ENCODE results near the gene EXOC3L1. TPM values are rescaled to one million over a fixed set of nuclear protein-coding genes. Genes with fewer than 3 reads are reported as not detected.
A peak's percentile ranks its signal among the peaks of the same experiment; 100 is the strongest.

Gene EXOC3L1
- total RNA-seq, 1 experiment from 2014 or later, result not detected

DNA sequence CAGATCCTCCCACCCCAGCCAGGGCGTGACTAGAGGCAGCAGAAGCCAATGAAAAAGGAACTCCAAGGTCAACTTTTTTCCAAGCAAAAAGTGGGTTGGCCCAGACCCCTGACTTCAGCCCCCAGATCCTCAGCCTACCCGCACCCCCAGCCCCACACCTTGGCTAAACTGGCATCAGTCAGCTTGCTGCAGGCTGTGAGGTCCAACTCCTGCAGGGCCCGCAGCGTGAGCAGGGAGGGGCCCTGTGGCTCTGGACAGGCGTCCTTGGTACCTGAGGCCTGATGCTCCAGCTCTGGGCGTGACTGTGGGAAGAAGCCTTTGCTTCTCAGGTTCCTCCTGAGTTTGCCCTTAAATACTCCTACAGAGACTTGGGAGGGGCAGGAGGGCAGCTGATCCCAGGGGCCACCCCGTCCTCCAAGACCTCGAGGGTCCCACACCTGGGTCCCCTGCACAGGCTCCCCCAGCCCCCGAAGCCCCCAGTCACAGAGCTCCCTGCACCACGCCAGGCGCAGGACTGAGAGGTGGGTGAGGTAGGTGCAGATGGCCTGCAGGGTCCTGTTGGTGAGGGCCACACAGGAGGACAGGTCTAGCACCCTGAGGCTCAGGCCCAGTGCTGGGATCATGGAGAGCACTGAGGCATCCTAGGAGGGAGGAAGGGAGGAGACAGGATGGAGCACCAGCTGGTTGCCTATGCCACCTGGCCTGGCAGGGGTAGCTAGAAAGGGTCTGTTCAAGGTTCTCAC, 18.4 kb upstream of the EXOC3L1 start:
- no TSS peak for BruUV-seq (replicated peaks)
- Histone ChIP-seq H3K79me2 (ENCODE audit: low read depth) (no peaks in the 10 kb centered on the region), H3K4me3 (no peak overlapping the region), H4K20me1 (ENCODE audit: insufficient read depth) (no peaks in the 10 kb centered on the region), H3K36me3 (ENCODE audit: low read depth) (0 out of 2 replicates have a peak, but pooled peaks cover 3% of the 10 kb centered on the region), H3K9me3 (ENCODE audit: insufficient read depth, low read depth) (no peaks in the 10 kb centered on the region), H3K4me2 (peak overlapping the region; percentile 65), H3F3A (ENCODE audit: insufficient read depth, low read depth) (peaks cover 66% of the 10 kb centered on the region), H3K27ac (peak overlapping the region; percentile 64), H3K9me2 (ENCODE audit: insufficient read depth) (no peaks in the 10 kb centered on the region), H3K27me3 (ENCODE audit: insufficient read depth, low read depth) (no peaks in the 10 kb centered on the region), H2AFZ (no peak overlapping the region), H3K4me1 (replicated peaks; ENCODE audit: insufficient read depth) (peaks cover 54% of the 10 kb centered on the region)
- no peak for DNase-seq
- no peak for TF ChIP-seq EZH2 (IDR thresholded peaks at IDR 0.05; ENCODE audit: low read depth)
- no peak for TF ChIP-seq CTCF (conservative IDR thresholded peaks at IDR 0.05)
- intact Hi-C loops (cut with micrococcal nuclease; ENCODE audit: unreplicated experiment), result no loop called here
- ChIA-PET CTCF (interaction anchor here (0.7 kb wide), 1 partner anchor 219 kb away, joined by 6 read pairs; no protein-coding TSS in a partner anchor), POLR2A (ENCODE audit: unreplicated experiment) (interaction anchor here (0.6 to 1.5 kb wide), 10 partner anchors 16 to 247 kb away, joined by 3 to 24 read pairs (median 4); partner anchors contain the start of genes CES3, EXOC3L1, FHOD1 and TMEM208)

DNA sequence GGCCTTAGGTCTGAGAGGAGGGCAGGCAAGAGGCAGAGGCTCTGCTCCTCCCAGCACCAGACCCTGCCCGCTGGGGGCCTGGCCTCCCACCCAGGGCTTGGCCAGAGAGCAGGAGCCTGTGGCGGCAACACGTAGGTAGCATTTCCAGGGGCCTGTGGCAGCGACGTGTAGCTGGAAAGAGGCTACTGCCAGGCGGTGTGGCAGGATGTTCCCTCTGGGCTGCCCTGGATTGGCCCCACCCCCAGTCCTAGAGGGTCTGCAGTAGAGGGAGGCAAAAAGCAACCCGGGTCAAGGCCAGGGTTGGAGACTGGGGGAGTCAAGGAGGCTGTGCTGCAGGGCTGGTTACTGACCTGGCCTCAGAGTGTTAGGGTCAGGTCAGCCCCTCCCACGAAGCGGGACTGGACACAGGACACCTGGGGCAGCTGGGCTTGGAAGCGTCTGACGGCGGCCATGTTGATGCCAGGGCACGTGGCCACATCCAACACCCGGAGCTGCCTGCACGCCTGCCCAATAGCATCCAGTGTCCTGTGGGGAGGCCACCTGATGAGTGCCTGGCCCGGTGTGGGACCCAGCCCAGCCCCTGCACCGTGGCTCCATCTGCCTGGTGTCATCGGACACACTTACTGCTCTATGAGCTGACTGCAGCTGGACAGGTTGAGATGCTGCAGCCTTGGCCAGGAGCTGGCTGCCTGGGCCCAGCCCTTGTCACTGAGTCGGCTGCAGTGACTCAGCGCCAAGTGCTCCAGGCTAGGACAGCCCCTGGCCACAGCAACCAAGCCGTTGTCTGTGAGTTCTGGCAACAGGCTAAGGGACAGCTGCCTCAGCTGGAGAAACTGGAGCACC, 17.5 kb upstream of the EXOC3L1 start:
- H3K4me1 ChIP-seq (replicated peaks; ENCODE audit: insufficient read depth), result peaks cover 47% of the 10 kb centered on the region
- H2AFZ ChIP-seq, result no peak overlapping the region
- no peak overlapping the region; the same call in 1 of the 2 replicates for H3K4me3 ChIP-seq
- H3K9me3 ChIP-seq (ENCODE audit: insufficient read depth, low read depth), result no peaks in the 10 kb centered on the region
- peak overlapping the region; percentile 65 for H3K4me2 ChIP-seq
- peak; percentile 77 to 86 for DNase-seq
- ChIA-PET POLR2A (ENCODE audit: unreplicated experiment) (interaction anchor here (0.5 to 1.5 kb wide), 8 partner anchors 19 to 691 kb away, joined by 3 to 24 read pairs (median 5); partner anchors contain the start of genes CES3, FHOD1 and TMEM208), CTCF (interaction anchor here (0.6 to 0.7 kb wide), 3 partner anchors 220 to 499 kb away, joined by 6 to 10 read pairs (median 9); partner anchors contain the start of gene HSD11B2)
- H3K27ac ChIP-seq, result peak overlapping the region; percentile 64
- H3K79me2 ChIP-seq (ENCODE audit: low read depth), result no peaks in the 10 kb centered on the region
- no peak for TF ChIP-seq CTCF (conservative IDR thresholded peaks at IDR 0.05)
- no peak for TF ChIP-seq EZH2 (IDR thresholded peaks at IDR 0.05; ENCODE audit: low read depth)
- H3F3A ChIP-seq (ENCODE audit: insufficient read depth, low read depth), result peaks cover 57% of the 10 kb centered on the region
- no peaks in the 10 kb centered on the region for H4K20me1 ChIP-seq (ENCODE audit: insufficient read depth)
- no TSS peak for BruUV-seq (replicated peaks)
- no peaks in the 10 kb centered on the region for H3K27me3 ChIP-seq (ENCODE audit: insufficient read depth, low read depth)
- H3K9me2 ChIP-seq (ENCODE audit: insufficient read depth), result no peaks in the 10 kb centered on the region
- 0 out of 2 replicates have a peak, but pooled peaks cover 3% of the 10 kb centered on the region for H3K36me3 ChIP-seq (ENCODE audit: low read depth)
- intact Hi-C loops (cut with micrococcal nuclease; ENCODE audit: unreplicated experiment), result loop anchor here (2.0 kb wide), 1 partner anchor 39 kb away; the partner anchor contains the start of gene FHOD1

DNA sequence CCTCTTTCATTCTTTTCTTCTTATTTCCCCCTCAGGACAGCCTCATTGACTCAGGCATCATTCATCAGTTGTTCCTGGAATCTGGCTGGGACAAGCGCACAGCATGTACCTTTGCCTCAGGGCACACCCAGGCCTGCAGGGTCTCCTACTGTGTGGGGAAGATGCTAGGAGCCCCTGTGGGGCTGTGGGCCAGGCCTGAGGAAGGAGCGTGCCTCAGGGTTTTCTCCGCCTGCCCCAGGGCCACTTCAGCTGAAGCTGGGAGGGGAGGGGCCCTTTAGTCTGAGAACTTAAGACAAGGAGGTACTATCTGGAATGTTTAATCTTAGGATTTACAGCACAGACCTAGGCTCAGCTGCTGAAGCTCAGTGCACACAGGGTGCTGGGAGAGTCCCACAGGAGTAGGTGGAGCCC, 16.9 kb upstream of the EXOC3L1 start:
- Histone ChIP-seq H3K4me3 (no peak overlapping the region), H3F3A (ENCODE audit: insufficient read depth, low read depth) (peaks cover 51% of the 10 kb centered on the region), H3K79me2 (ENCODE audit: low read depth) (0 out of 2 replicates have a peak, but pooled peaks cover under 1% of the 10 kb centered on the region), H3K9me3 (ENCODE audit: insufficient read depth, low read depth) (no peaks in the 10 kb centered on the region), H4K20me1 (ENCODE audit: insufficient read depth) (no peaks in the 10 kb centered on the region), H3K9me2 (ENCODE audit: insufficient read depth) (no peaks in the 10 kb centered on the region), H2AFZ (no peak overlapping the region), H3K4me1 (replicated peaks; ENCODE audit: insufficient read depth) (peaks cover 40% of the 10 kb centered on the region), H3K27ac (peak overlapping the region; percentile 64), H3K36me3 (ENCODE audit: low read depth) (0 out of 2 replicates have a peak, but pooled peaks cover 3% of the 10 kb centered on the region), H3K4me2 (peak overlapping the region; percentile 65), H3K27me3 (ENCODE audit: insufficient read depth, low read depth) (no peaks in the 10 kb centered on the region)
- TF ChIP-seq CTCF (conservative IDR thresholded peaks at IDR 0.05) (no peak), EZH2 (IDR thresholded peaks at IDR 0.05; ENCODE audit: low read depth) (no peak)
- CTCF ChIA-PET, result interaction anchor here (0.6 kb wide), 2 partner anchors 224 to 499 kb away, joined by 9 to 10 read pairs; partner anchors contain the start of gene HSD11B2
- no TSS peak for BruUV-seq (replicated peaks)
- intact Hi-C loops (cut with micrococcal nuclease; ENCODE audit: unreplicated experiment), result loop anchor here (2.0 kb wide), 1 partner anchor 40 kb away; the partner anchor contains the start of gene FHOD1
- POLR2A ChIA-PET (ENCODE audit: unreplicated experiment), result interaction anchor here (0.6 to 1.5 kb wide), 2 partner anchors 20 to 692 kb away, joined by 3 to 11 read pairs; partner anchors contain the start of gene TMEM208
- DNase-seq, result peak; percentile 59 to 66

All from PC-9 (cell line).